GM23338 (cell line): ENCODE measurements around the gene GPC5.

Source experiments
- CREB1 ChIP-seq: fragments of 250-450 bp; sonication (Bioruptor Pico); IDR thresholded peaks from 2 replicates; pipeline ENCODE4 v1.5.0; 2020; ENCODE audit warnings: low read depth, mild to moderate bottlenecking, moderate library complexity
- CTCF ChIP-seq, 2 experiments: fragments of 200-600 bp in 1 of 2; sonication (generic) in 1 of 2; conservative IDR thresholded peaks; 2 replicates each; pipeline versions ENCODE4 v1.5.1 to v1.6.1; 2016 to 2017; ENCODE audit warnings: antibody characterized with exemption in 2 of 2, low read depth in 2 of 2, mild to moderate bottlenecking in 2 of 2, moderate library complexity in 1 of 2
- EZH2 ChIP-seq: fragments of 200-600 bp; sonication (generic); IDR thresholded peaks from one replicate; pipeline ENCODE4 v1.8.0; 2017; ENCODE audit warnings: antibody characterized with exemption, mild to moderate bottlenecking, low read depth; ENCODE audit not compliant: unreplicated experiment
- EZH2phosphoT487 ChIP-seq: fragments of 200-600 bp; sonication (generic); IDR thresholded peaks from one replicate; pipeline ENCODE4 v1.8.1; 2018; ENCODE audit warnings: antibody characterized with exemption; ENCODE audit not compliant: unreplicated experiment
- POLR2AphosphoS5 ChIP-seq: IDR thresholded peaks from 2 replicates; pipeline ENCODE4 v1.6.1; 2016; ENCODE audit warnings: antibody characterized with exemption, low read depth
- STAT1 ChIP-seq: IDR thresholded peaks from one replicate; pipeline ENCODE4 v1.6.1; 2016; ENCODE audit warnings: antibody characterized with exemption; ENCODE audit not compliant: unreplicated experiment
- ZNF331 ChIP-seq: fragments of 250-450 bp; sonication (Bioruptor Pico); IDR thresholded peaks from 2 replicates; pipeline ENCODE4 v1.5.0; 2020; ENCODE audit warnings: low read depth, mild to moderate bottlenecking, moderate library complexity
- TF ChIP-seq, protein P1 (sequence below): IDR thresholded peaks from one replicate; pipeline ENCODE4 v1.6.1; 2018; ENCODE audit warnings: antibody characterized with exemption; ENCODE audit not compliant: unreplicated experiment
- TF ChIP-seq, protein P2 (sequence below): IDR thresholded peaks from 2 replicates; pipeline ENCODE4 v1.6.1; 2016; ENCODE audit warnings: antibody characterized with exemption

GRCh38 chr13:92717857-92718256 lies 1319.4 kb downstream of the GPC5 start:
- TF ChIP-seq CTCF (conservative IDR thresholded peaks at IDR 0.05; ENCODE audit: low read depth in 2 of 2) (no peak), EZH2 (no peak), CREB1 (no peak), EZH2phosphoT487 (no peak), STAT1 (no peak), POLR2AphosphoS5 (no peak), ZNF331 (CRISPR knock-in tag) (no peak)
- TF ChIP-seq, protein P1, sequence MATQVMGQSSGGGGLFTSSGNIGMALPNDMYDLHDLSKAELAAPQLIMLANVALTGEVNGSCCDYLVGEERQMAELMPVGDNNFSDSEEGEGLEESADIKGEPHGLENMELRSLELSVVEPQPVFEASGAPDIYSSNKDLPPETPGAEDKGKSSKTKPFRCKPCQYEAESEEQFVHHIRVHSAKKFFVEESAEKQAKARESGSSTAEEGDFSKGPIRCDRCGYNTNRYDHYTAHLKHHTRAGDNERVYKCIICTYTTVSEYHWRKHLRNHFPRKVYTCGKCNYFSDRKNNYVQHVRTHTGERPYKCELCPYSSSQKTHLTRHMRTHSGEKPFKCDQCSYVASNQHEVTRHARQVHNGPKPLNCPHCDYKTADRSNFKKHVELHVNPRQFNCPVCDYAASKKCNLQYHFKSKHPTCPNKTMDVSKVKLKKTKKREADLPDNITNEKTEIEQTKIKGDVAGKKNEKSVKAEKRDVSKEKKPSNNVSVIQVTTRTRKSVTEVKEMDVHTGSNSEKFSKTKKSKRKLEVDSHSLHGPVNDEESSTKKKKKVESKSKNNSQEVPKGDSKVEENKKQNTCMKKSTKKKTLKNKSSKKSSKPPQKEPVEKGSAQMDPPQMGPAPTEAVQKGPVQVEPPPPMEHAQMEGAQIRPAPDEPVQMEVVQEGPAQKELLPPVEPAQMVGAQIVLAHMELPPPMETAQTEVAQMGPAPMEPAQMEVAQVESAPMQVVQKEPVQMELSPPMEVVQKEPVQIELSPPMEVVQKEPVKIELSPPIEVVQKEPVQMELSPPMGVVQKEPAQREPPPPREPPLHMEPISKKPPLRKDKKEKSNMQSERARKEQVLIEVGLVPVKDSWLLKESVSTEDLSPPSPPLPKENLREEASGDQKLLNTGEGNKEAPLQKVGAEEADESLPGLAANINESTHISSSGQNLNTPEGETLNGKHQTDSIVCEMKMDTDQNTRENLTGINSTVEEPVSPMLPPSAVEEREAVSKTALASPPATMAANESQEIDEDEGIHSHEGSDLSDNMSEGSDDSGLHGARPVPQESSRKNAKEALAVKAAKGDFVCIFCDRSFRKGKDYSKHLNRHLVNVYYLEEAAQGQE, result no peak
- TF ChIP-seq, protein P2, sequence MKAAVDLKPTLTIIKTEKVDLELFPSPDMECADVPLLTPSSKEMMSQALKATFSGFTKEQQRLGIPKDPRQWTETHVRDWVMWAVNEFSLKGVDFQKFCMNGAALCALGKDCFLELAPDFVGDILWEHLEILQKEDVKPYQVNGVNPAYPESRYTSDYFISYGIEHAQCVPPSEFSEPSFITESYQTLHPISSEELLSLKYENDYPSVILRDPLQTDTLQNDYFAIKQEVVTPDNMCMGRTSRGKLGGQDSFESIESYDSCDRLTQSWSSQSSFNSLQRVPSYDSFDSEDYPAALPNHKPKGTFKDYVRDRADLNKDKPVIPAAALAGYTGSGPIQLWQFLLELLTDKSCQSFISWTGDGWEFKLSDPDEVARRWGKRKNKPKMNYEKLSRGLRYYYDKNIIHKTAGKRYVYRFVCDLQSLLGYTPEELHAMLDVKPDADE, result no peak
